ENCODE measurements around the gene MED9.

- TF ChIP-seq, protein P1, sequence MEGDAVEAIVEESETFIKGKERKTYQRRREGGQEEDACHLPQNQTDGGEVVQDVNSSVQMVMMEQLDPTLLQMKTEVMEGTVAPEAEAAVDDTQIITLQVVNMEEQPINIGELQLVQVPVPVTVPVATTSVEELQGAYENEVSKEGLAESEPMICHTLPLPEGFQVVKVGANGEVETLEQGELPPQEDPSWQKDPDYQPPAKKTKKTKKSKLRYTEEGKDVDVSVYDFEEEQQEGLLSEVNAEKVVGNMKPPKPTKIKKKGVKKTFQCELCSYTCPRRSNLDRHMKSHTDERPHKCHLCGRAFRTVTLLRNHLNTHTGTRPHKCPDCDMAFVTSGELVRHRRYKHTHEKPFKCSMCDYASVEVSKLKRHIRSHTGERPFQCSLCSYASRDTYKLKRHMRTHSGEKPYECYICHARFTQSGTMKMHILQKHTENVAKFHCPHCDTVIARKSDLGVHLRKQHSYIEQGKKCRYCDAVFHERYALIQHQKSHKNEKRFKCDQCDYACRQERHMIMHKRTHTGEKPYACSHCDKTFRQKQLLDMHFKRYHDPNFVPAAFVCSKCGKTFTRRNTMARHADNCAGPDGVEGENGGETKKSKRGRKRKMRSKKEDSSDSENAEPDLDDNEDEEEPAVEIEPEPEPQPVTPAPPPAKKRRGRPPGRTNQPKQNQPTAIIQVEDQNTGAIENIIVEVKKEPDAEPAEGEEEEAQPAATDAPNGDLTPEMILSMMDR (IDR thresholded peaks at IDR 0.05), result no peak
- no peak for TF ChIP-seq POLR2A (IDR thresholded peaks at IDR 0.05)
Observed at GRCh38 chr17:17466511-17466910, 10.3 kb upstream of the MED9 start.

All from vagina (tissue), 2 donors.